HCT116 (cell line): ENCODE results near the gene C1orf141. TPM values are rescaled to one million over a fixed set of nuclear protein-coding genes. Genes with fewer than 3 reads are reported as not detected.
"Not testable (repeated sequence)": the region's sequence is repeated elsewhere in the genome, so short reads cannot be mapped to it uniquely, and the experiment has no call there.

Source experiments
- ATAC-seq: fragments of 200-7000 bp; cut with Tn5 transposase; 2 replicates; pipeline ENCODE4 v1.9.1; 2020; ENCODE audit warnings: mild to moderate bottlenecking, moderate library complexity
- BruUV-seq: library from RNA; stranded (reverse); fragments of 400-500 nt; replicated peaks from 2 replicates; lab custom pipeline; 2021; lab: Mats Ljungman, UMichigan
- CTCF ChIA-PET: fragments of 300-600 bp; sonication (Branson Sonifier 250); formaldehyde crosslinking; loops from one replicate; lab custom pipeline; 2021; ENCODE audit warnings: antibody characterized with exemption; lab: Charles Lee
- POLR2A ChIA-PET: fragments of 300-600, 350-600 bp; sonication (Branson Sonifier 250); formaldehyde crosslinking; loops from one replicate; lab custom pipeline; 2021; ENCODE audit warnings: antibody characterized with exemption; lab: Charles Lee
- RAD21 ChIA-PET, 2 experiments: fragments of 300-600 bp; sonication (Branson Sonifier 250); formaldehyde crosslinking; loops; one replicate each; lab custom pipeline; 2023; ENCODE audit warnings: low total read pairs in 2 of 2; ENCODE audit not compliant: uncharacterized antibody in 2 of 2, unreplicated experiment in 2 of 2, low non-redundant PET in 1 of 2; lab: Charles Lee
- DNase-seq: peaks from one replicate; pipeline ENCODE4 v3.0.0-alpha.2; 2010; ENCODE audit warnings: low read depth, low spot score
- H2AFZ ChIP-seq: fragments of 200-600 bp; shearing (Covaris generic), sonication (generic); 2 replicates; pipeline ENCODE4 v1.6.1; 2017; ENCODE audit warnings: low read depth, mixed run types, mixed read lengths, antibody characterized with exemption, low read length; ENCODE audit not compliant: poor library complexity, severe bottlenecking
- H3K27ac ChIP-seq: 2 replicates; pipeline ENCODE4 v1.5.1; 2012; ENCODE audit warnings: low read depth, low read length
- H3K27me3 ChIP-seq: fragments of 200-600 bp; sonication (generic); 2 replicates; pipeline ENCODE4 v1.6.1; 2016; ENCODE audit warnings: mixed run types, low read length, mixed read lengths; ENCODE audit not compliant: insufficient read depth
- H3K36me3 ChIP-seq, 2 experiments: fragments of 200-500 bp in 1 of 2; fragments of 200-600 bp in 1 of 2; sonication (Bioruptor generic) in 1 of 2; sonication (generic) in 1 of 2; 2 replicates each; pipeline versions ENCODE4 v1.5.1 to v1.6.1; 2014 to 2016; ENCODE audit warnings: low read length in 2 of 2, inconsistent platforms in 1 of 2, mixed read lengths in 1 of 2, mixed run types in 1 of 2; ENCODE audit not compliant: insufficient read depth in 2 of 2, control insufficient read depth in 1 of 2
- H3K4me1 ChIP-seq, 2 experiments: fragments of 200-600 bp in 1 of 2; sonication (generic) in 1 of 2; 2 replicates each; pipeline versions ENCODE4 v1.5.1 to v1.6.1; 2012 to 2017; ENCODE audit warnings: low read length in 2 of 2, inconsistent platforms in 1 of 2, mild to moderate bottlenecking in 1 of 2, mixed read lengths in 1 of 2, mixed run types in 1 of 2, moderate library complexity in 1 of 2; ENCODE audit not compliant: insufficient read depth in 2 of 2, control insufficient read depth in 1 of 2
- H3K4me2 ChIP-seq: fragments of 200-600 bp; sonication (generic); 2 replicates; pipeline ENCODE4 v1.6.1; 2017; ENCODE audit warnings: mixed run types, low read length, mixed read lengths
- H3K4me3 ChIP-seq, 2 experiments: fragments of 200-600 bp in 1 of 2; sonication (generic) in 1 of 2; replicated peaks in 1 of 2; 2 replicates each; pipeline ENCODE4 v1.5.1; 2011 to 2016; ENCODE audit warnings: low read length in 2 of 2, control low read depth in 1 of 2, low read depth in 1 of 2, mild to moderate bottlenecking in 1 of 2, mixed read lengths in 1 of 2, mixed run types in 1 of 2
- H3K79me2 ChIP-seq: fragments of 200-600 bp; sonication (generic); 2 replicates; pipeline ENCODE4 v1.6.1; 2017; ENCODE audit warnings: mild to moderate bottlenecking, mixed run types, low read length, moderate library complexity, mixed read lengths; ENCODE audit not compliant: insufficient read depth
- H3K9ac ChIP-seq: fragments of 200-600 bp; sonication (generic); 2 replicates; pipeline ENCODE4 v1.6.1; 2016; ENCODE audit warnings: low read length, mixed read lengths
- H3K9me2 ChIP-seq: fragments of 200-600 bp; sonication (generic), shearing (Covaris generic); 2 replicates; pipeline ENCODE4 v1.6.1; 2017; ENCODE audit warnings: mixed run types, mild to moderate bottlenecking, moderate library complexity; ENCODE audit not compliant: insufficient read depth
- H3K9me3 ChIP-seq, 2 experiments: fragments of 200-500 bp in 1 of 2; fragments of 200-600 bp in 1 of 2; sonication (Bioruptor generic) in 1 of 2; sonication (generic) in 1 of 2; 2 replicates each; pipeline ENCODE4 v1.6.1; 2014 to 2017; ENCODE audit warnings: low read length in 2 of 2, mixed read lengths in 2 of 2, inconsistent platforms in 1 of 2, low read depth in 1 of 2, mild to moderate bottlenecking in 1 of 2, mixed run types in 1 of 2, moderate library complexity in 1 of 2; ENCODE audit not compliant: control insufficient read depth in 1 of 2, insufficient read depth in 1 of 2
- H4K20me1 ChIP-seq: fragments of 200-600 bp; sonication (generic), shearing (Covaris generic); 2 replicates; pipeline ENCODE4 v1.6.1; 2017; ENCODE audit warnings: mixed run types, mild to moderate bottlenecking, moderate library complexity; ENCODE audit not compliant: insufficient read depth
- CBX3 ChIP-seq: IDR thresholded peaks from 2 replicates; pipeline ENCODE4 v1.6.1; 2012; ENCODE audit warnings: low read depth
- CEBPB ChIP-seq: IDR thresholded peaks from 2 replicates; pipeline ENCODE4 v1.6.1; 2012; ENCODE audit warnings: low read depth
- EGR1 ChIP-seq: IDR thresholded peaks from 2 replicates; pipeline ENCODE4 v1.6.1; 2012; ENCODE audit warnings: low read depth
- EZH2 ChIP-seq: fragments of 200-600 bp; sonication (generic); IDR thresholded peaks from 2 replicates; pipeline ENCODE4 v1.6.1; 2017; ENCODE audit warnings: antibody characterized with exemption, mixed run types
- EZH2phosphoT487 ChIP-seq: fragments of 200-600 bp; IDR thresholded peaks from 2 replicates; pipeline ENCODE4 v1.6.1; 2018; ENCODE audit warnings: antibody characterized with exemption, borderline replicate concordance
- JUND ChIP-seq: IDR thresholded peaks from 2 replicates; pipeline ENCODE4 v1.6.1; 2012
- POLR2A ChIP-seq: IDR thresholded peaks from 2 replicates; pipeline ENCODE4 v1.7.0; 2011; ENCODE audit warnings: borderline replicate concordance; ENCODE audit not compliant: insufficient read depth, insufficient read length; ENCODE audit errors: extremely low read depth
- RAD21 ChIP-seq: IDR thresholded peaks from 2 replicates; pipeline ENCODE4 v1.6.1; 2012; ENCODE audit warnings: low read depth, mild to moderate bottlenecking
- SP1 ChIP-seq: IDR thresholded peaks from 2 replicates; pipeline ENCODE4 v1.6.1; 2012; ENCODE audit warnings: low read depth
- SRF ChIP-seq: IDR thresholded peaks from 2 replicates; pipeline ENCODE4 v1.6.1; 2012; ENCODE audit warnings: low read depth
- TCF7L2 ChIP-seq: IDR thresholded peaks from 2 replicates; pipeline ENCODE4 v1.7.0; 2011; ENCODE audit warnings: borderline replicate concordance, inconsistent platforms; ENCODE audit not compliant: insufficient read depth, insufficient read length; ENCODE audit errors: extremely low read depth
- YY1 ChIP-seq: IDR thresholded peaks from 2 replicates; pipeline ENCODE4 v1.6.1; 2011; ENCODE audit warnings: low read length, low read depth, moderate library complexity, mild to moderate bottlenecking; ENCODE audit not compliant: insufficient replicate concordance; ENCODE audit errors: extremely low read depth
- ZFX ChIP-seq: fragments of 450-650 bp; IDR thresholded peaks from 2 replicates; pipeline ENCODE4 v1.6.1; 2017
- ZNF274 ChIP-seq: fragments of 200-500 bp; sonication (Bioruptor generic); IDR thresholded peaks from 2 replicates; pipeline ENCODE4 v1.6.1; 2014; ENCODE audit warnings: mild to moderate bottlenecking, low read depth, low read length, inconsistent platforms
- intact Hi-C: fragments of 100-400 bp; cut with micrococcal nuclease; formaldehyde crosslinking; loops from 2 replicates; pipeline ENCODE4 v1.10.0; 2022
- total RNA-seq: library from RNA; stranded (reverse); gene quantifications from one replicate; pipeline ENCODE4 v1.2.1, GENCODE V29; 2021; ENCODE audit not compliant: unreplicated experiment
- TF ChIP-seq, protein P1 (sequence below): IDR thresholded peaks from 2 replicates; pipeline ENCODE4 v1.6.1; 2012
- TF ChIP-seq, protein P2 (sequence below): IDR thresholded peaks from 2 replicates; pipeline ENCODE4 v1.6.1; 2011; ENCODE audit warnings: mild to moderate bottlenecking, low read length, moderate library complexity; ENCODE audit not compliant: insufficient replicate concordance; ENCODE audit errors: extremely low read depth

Gene C1orf141
- total RNA-seq, 1 experiment from 2014 or later = not detected

GRCh38 chr1:67148516-67149178 is 13.9 kb upstream of the C1orf141 start:
- peak overlapping the region; percentile 42 for H3K4me2 ChIP-seq
- no peaks in the 10 kb centered on the region for H3K36me3 ChIP-seq
- no peaks in the 10 kb centered on the region for H3K27me3 ChIP-seq
- no peaks in the 10 kb centered on the region for H4K20me1 ChIP-seq
- CTCF ChIA-PET = interaction anchor here (0.7 to 4.4 kb wide), 19 partner anchors 9 to 645 kb away, joined by 3 to 62 read pairs (median 3); no protein-coding TSS in a partner anchor
- no peak overlapping the region for H3K27ac ChIP-seq
- TF ChIP-seq CEBPB (no peak), CBX3 (no peak), EZH2 (no peak), EZH2phosphoT487 (no peak), SRF (no peak), RAD21 (no peak), ZNF274 (no peak), POLR2A (no peak), YY1 (no peak), ZFX (no peak), TCF7L2 (no peak), JUND (no peak), SP1 (no peak), EGR1 (no peak)
- TF ChIP-seq, protein P1, sequence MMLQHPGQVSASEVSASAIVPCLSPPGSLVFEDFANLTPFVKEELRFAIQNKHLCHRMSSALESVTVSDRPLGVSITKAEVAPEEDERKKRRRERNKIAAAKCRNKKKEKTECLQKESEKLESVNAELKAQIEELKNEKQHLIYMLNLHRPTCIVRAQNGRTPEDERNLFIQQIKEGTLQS = no peak
- TF ChIP-seq, protein P2, sequence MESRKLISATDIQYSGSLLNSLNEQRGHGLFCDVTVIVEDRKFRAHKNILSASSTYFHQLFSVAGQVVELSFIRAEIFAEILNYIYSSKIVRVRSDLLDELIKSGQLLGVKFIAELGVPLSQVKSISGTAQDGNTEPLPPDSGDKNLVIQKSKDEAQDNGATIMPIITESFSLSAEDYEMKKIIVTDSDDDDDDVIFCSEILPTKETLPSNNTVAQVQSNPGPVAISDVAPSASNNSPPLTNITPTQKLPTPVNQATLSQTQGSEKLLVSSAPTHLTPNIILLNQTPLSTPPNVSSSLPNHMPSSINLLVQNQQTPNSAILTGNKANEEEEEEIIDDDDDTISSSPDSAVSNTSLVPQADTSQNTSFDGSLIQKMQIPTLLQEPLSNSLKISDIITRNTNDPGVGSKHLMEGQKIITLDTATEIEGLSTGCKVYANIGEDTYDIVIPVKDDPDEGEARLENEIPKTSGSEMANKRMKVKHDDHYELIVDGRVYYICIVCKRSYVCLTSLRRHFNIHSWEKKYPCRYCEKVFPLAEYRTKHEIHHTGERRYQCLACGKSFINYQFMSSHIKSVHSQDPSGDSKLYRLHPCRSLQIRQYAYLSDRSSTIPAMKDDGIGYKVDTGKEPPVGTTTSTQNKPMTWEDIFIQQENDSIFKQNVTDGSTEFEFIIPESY = no peak
- TF ChIP-seq, all 23 proteins: peak for 0
- no TSS peak for BruUV-seq
- intact Hi-C loops = loop anchor here (1.0 to 2.0 kb wide), 2 partner anchors 152 to 384 kb away; no protein-coding TSS in a partner anchor
- H3K9me2 ChIP-seq = no peaks in the 10 kb centered on the region
- no peak overlapping the region for H3K9ac ChIP-seq
- no peaks in the 10 kb centered on the region for H3K79me2 ChIP-seq
- ATAC-seq = peak; percentile 72
- ChIA-PET RAD21 (interaction anchor here (1.1 to 1.8 kb wide), 5 partner anchors 146 to 384 kb away, joined by 3 to 10 read pairs (median 4); no protein-coding TSS in a partner anchor), POLR2A (interaction anchor here (0.5 to 1.5 kb wide), 3 partner anchors 63 to 333 kb away, joined by 3 to 5 read pairs (median 3); no protein-coding TSS in a partner anchor)
- no peaks in the 10 kb centered on the region for H3K9me3 ChIP-seq
- H3K4me3 ChIP-seq = no peak overlapping the region
- no peak for DNase-seq
- H3K4me1 ChIP-seq = peaks cover 3 to 7% of the 10 kb centered on the region in 2 experiments; a peak in 3 of 4 replicates
- peak overlapping the region; percentile 87 for H2AFZ ChIP-seq

DNA sequence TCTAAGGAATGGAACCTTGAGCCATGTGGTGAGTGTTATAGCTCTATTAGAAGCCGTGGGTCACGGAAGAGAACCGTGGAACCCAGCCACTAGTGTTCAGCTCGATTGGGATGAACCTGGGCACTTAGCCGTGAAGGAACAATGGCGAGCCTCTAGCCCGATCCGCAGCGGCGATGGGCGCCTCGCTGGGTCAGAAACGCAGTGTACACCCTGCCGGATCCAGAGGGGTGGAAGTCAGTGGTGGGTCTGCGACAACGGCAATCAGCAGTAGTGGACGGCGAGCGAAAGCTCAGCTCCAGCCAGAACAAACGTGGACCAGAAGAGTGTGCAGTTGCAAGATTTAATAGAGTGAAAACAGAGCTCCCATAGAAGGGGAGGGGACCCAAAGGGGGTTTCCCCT is 13.2 kb upstream of the C1orf141 start:
- DNase-seq, H2AFZ ChIP-seq, H3K27ac ChIP-seq, POLR2A ChIA-PET, H3K79me2 ChIP-seq, H3K9me2 ChIP-seq, BruUV-seq, H3K4me3 ChIP-seq, ATAC-seq, H3K4me1 ChIP-seq, H3K4me2 ChIP-seq, H3K36me3 ChIP-seq, H4K20me1 ChIP-seq, H3K9ac ChIP-seq, H3K27me3 ChIP-seq, H3K9me3 ChIP-seq: not testable (repeated sequence)
- intact Hi-C loops = loop anchor here (2.0 kb wide), 1 partner anchor 383 kb away; no protein-coding TSS in a partner anchor
- CTCF ChIA-PET = interaction anchor here (0.7 to 4.4 kb wide), 8 partner anchors 20 to 384 kb away, joined by 3 to 62 read pairs (median 13); no protein-coding TSS in a partner anchor
- RAD21 ChIA-PET = interaction anchor here (1.5 to 1.8 kb wide), 2 partner anchors 152 to 383 kb away, joined by 3 to 10 read pairs; no protein-coding TSS in a partner anchor
